ENCODE results near the gene CA6.
"Not testable (repeated sequence)": the region's sequence is repeated elsewhere in the genome, so short reads cannot be mapped to it uniquely, and the experiment has no call there.

DNA sequence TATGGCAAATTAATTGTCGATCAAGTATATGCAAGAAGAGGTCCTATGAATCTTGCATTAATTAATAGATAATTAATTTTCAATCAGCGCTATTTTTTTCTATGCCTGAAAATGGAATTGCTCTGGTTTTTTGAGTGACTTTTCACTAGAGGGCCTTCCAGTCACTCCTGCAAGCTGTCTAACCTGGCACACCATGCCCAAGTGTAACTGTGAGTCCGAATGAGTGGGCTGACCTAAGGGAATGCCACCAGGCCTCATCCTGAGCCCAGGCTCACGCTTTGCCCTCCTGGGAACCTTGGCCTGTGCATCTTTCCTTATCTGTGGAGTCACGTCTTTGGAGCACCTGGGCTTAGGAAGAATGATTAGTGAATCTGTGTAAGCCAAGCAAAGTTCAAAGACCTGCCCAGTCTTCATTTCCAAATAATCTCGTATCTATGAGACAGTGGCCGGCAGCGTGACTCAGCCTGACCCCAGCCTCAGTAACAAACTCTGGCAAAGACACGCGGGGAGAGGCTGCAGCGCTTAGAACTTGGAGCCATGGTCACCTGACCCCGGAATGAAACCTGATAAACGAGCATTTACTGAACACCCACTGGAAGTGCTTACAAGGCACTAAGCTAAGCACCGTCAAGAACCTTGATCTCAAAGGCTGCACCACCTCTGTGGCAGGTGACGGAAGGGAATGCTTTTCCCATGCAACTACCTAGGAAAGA lies 76.5 kb downstream of the CA6 start:
- TF ChIP-seq, protein P1, sequence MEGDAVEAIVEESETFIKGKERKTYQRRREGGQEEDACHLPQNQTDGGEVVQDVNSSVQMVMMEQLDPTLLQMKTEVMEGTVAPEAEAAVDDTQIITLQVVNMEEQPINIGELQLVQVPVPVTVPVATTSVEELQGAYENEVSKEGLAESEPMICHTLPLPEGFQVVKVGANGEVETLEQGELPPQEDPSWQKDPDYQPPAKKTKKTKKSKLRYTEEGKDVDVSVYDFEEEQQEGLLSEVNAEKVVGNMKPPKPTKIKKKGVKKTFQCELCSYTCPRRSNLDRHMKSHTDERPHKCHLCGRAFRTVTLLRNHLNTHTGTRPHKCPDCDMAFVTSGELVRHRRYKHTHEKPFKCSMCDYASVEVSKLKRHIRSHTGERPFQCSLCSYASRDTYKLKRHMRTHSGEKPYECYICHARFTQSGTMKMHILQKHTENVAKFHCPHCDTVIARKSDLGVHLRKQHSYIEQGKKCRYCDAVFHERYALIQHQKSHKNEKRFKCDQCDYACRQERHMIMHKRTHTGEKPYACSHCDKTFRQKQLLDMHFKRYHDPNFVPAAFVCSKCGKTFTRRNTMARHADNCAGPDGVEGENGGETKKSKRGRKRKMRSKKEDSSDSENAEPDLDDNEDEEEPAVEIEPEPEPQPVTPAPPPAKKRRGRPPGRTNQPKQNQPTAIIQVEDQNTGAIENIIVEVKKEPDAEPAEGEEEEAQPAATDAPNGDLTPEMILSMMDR (IDR thresholded peaks at IDR 0.05; ENCODE audit: borderline replicate concordance, extremely low read depth, low read length, poor library complexity, severe bottlenecking) = not testable (repeated sequence)
- not testable (repeated sequence) for TF ChIP-seq EZH2 (IDR thresholded peaks at IDR 0.05; ENCODE audit: borderline replicate concordance, low read depth, low read length, severe bottlenecking)

All from DND-41 (cell line).